IMR-90 (cell line): ENCODE measurements around the gene TTLL4. TPM values are rescaled to one million over a fixed set of nuclear protein-coding genes. Genes with fewer than 3 reads are reported as not detected.

Experiments
- ATAC-seq: fragments of 200-7000 bp; cut with Tn5 transposase; 2 replicates; pipeline ENCODE4 v1.9.1; 2020; ENCODE audit warnings: low read depth, mild to moderate bottlenecking, moderate library complexity
- BruUV-seq: library from RNA; stranded (reverse); fragments of 400-500 nt; replicated peaks from 2 replicates; lab custom pipeline; 2021; lab: Mats Ljungman, UMichigan
- CTCF ChIA-PET: fragments of 300-600 bp; formaldehyde crosslinking; extraction: SDS; loops from one replicate; lab custom pipeline; 2021; ENCODE audit warnings: antibody characterized with exemption; lab: Yijun Ruan, JAX
- POLR2A ChIA-PET: fragments of 300-600 bp; sonication (Branson Sonifier 250); formaldehyde crosslinking; loops from one replicate; lab custom pipeline; 2022; ENCODE audit warnings: antibody characterized with exemption; ENCODE audit not compliant: unreplicated experiment; lab: Charles Lee
- DNase-seq: peaks from one replicate; pipeline ENCODE4 v3.0.0; 2013
- H2AFZ ChIP-seq: replicated peaks from 2 replicates; pipeline ENCODE3; 2013; ENCODE audit warnings: low read length, mild to moderate bottlenecking; ENCODE audit not compliant: poor library complexity
- H2AK5ac ChIP-seq: 2 replicates; pipeline ENCODE4 v1.6.1; 2013; ENCODE audit warnings: low read depth, low read length, inconsistent platforms
- H2AK9ac ChIP-seq: replicated peaks from 2 replicates; pipeline ENCODE3; 2013; ENCODE audit warnings: mild to moderate bottlenecking, low read depth, low read length, moderate library complexity; ENCODE audit not compliant: poor library complexity
- H2BK120ac ChIP-seq: 2 replicates; pipeline ENCODE4 v1.6.1; 2013; ENCODE audit warnings: low read depth, low read length, inconsistent platforms
- H2BK15ac ChIP-seq: 3 replicates; pipeline ENCODE4 v1.6.1; 2013; ENCODE audit warnings: low read depth, low read length, inconsistent platforms
- H2BK20ac ChIP-seq: 2 replicates; pipeline ENCODE4 v1.6.1; 2013; ENCODE audit warnings: low read depth, mild to moderate bottlenecking, inconsistent platforms, low read length, moderate library complexity
- H2BK5ac ChIP-seq: 2 replicates; pipeline ENCODE4 v1.6.1; 2013; ENCODE audit warnings: mild to moderate bottlenecking, low read depth, low read length, inconsistent platforms; ENCODE audit not compliant: poor library complexity, severe bottlenecking
- H3K14ac ChIP-seq: replicated peaks from 2 replicates; pipeline ENCODE4 v1.6.1; 2013; ENCODE audit warnings: low read depth, low read length, inconsistent platforms
- H3K18ac ChIP-seq: 2 replicates; pipeline ENCODE4 v1.6.1; 2013; ENCODE audit warnings: low read depth, low read length, control low read depth
- H3K23ac ChIP-seq: 2 replicates; pipeline ENCODE4 v1.6.1; 2013; ENCODE audit warnings: low read depth, low read length, inconsistent platforms
- H3K27ac ChIP-seq: 2 replicates; pipeline ENCODE4 v1.5.1; 2013; ENCODE audit warnings: mild to moderate bottlenecking, control low read depth, low read length; ENCODE audit not compliant: insufficient read depth
- H3K27me3 ChIP-seq: 2 replicates; pipeline ENCODE4 v1.6.1; 2013; ENCODE audit warnings: low read length; ENCODE audit not compliant: control insufficient read depth, insufficient read depth
- H3K36me3 ChIP-seq: 2 replicates; pipeline ENCODE4 v1.6.1; 2013; ENCODE audit warnings: low read length, mixed read lengths; ENCODE audit not compliant: control insufficient read depth, insufficient read depth
- H3K4ac ChIP-seq: 2 replicates; pipeline ENCODE4 v1.6.1; 2013; ENCODE audit warnings: low read depth, low read length, inconsistent platforms
- H3K4me1 ChIP-seq: 2 replicates; pipeline ENCODE4 v1.6.1; 2013; ENCODE audit warnings: low read length, mixed read lengths; ENCODE audit not compliant: control insufficient read depth, insufficient read depth
- H3K4me2 ChIP-seq: 2 replicates; pipeline ENCODE4 v1.6.1; 2013; ENCODE audit warnings: low read depth, mild to moderate bottlenecking, control low read depth, low read length, moderate library complexity
- H3K4me3 ChIP-seq: 2 replicates; pipeline ENCODE4 v1.5.1; 2013; ENCODE audit warnings: low read depth, mild to moderate bottlenecking, control low read depth, low read length, moderate library complexity; ENCODE audit not compliant: insufficient read depth
- H3K56ac ChIP-seq: 2 replicates; pipeline ENCODE4 v1.6.1; 2013; ENCODE audit warnings: low read length, inconsistent platforms; ENCODE audit not compliant: insufficient read depth; ENCODE audit errors: extremely low read depth
- H3K79me1 ChIP-seq, 2 experiments: 2 replicates each; pipeline ENCODE4 v1.6.1; 2013; ENCODE audit warnings: low read length in 2 of 2, inconsistent platforms in 1 of 2, low read depth in 1 of 2
- H3K9ac ChIP-seq: 2 replicates; pipeline ENCODE4 v1.6.1; 2013; ENCODE audit warnings: low read depth, low read length, control low read depth
- H3K9me1 ChIP-seq: 2 replicates; pipeline ENCODE4 v1.6.1; 2013; ENCODE audit warnings: low read length, inconsistent platforms; ENCODE audit not compliant: insufficient read depth
- H3K9me3 ChIP-seq: 2 replicates; pipeline ENCODE4 v1.6.1; 2013; ENCODE audit warnings: low read length; ENCODE audit not compliant: control insufficient read depth, insufficient read depth
- H4K20me1 ChIP-seq: 2 replicates; pipeline ENCODE4 v1.6.1; 2013; ENCODE audit warnings: low read length, inconsistent platforms; ENCODE audit not compliant: insufficient read depth
- H4K5ac ChIP-seq: 2 replicates; pipeline ENCODE4 v1.6.1; 2013; ENCODE audit warnings: mild to moderate bottlenecking, low read depth, low read length, control low read depth
- H4K8ac ChIP-seq, 2 experiments: 2 replicates each; pipeline ENCODE4 v1.6.1; 2013; ENCODE audit warnings: low read depth in 2 of 2, low read length in 2 of 2, control low read depth in 1 of 2, inconsistent platforms in 1 of 2
- H4K91ac ChIP-seq: 2 replicates; pipeline ENCODE4 v1.6.1; 2013; ENCODE audit warnings: low read depth, low read length, inconsistent platforms; ENCODE audit not compliant: insufficient read depth
- BHLHE40 ChIP-seq: fragments of 150-350 bp; IDR thresholded peaks from 2 replicates; pipeline ENCODE4 v1.6.1; 2016; ENCODE audit warnings: mild to moderate bottlenecking, low read depth, low read length
- CEBPB ChIP-seq: IDR thresholded peaks from 2 replicates; pipeline ENCODE4 v1.6.1; 2012; ENCODE audit warnings: low read depth, low read length, improper control_type of control experiment
- CHD1 ChIP-seq: IDR thresholded peaks from 2 replicates; pipeline ENCODE4 v1.6.1; 2012; ENCODE audit warnings: low read depth, low read length, improper control_type of control experiment
- CTCF ChIP-seq: conservative IDR thresholded peaks from 2 replicates; pipeline ENCODE4 v1.5.1; 2012; ENCODE audit warnings: mild to moderate bottlenecking, low read depth, low read length, improper control_type of control experiment
- ELK1 ChIP-seq: fragments of 150-350 bp; IDR thresholded peaks from 2 replicates; pipeline ENCODE4 v1.6.1; 2016; ENCODE audit warnings: low read depth, mild to moderate bottlenecking, low read length, moderate library complexity, borderline replicate concordance
- FOS ChIP-seq: fragments of 150-350 bp; IDR thresholded peaks from 2 replicates; pipeline ENCODE4 v1.6.1; 2016; ENCODE audit warnings: low read depth, low read length
- MAFK ChIP-seq: IDR thresholded peaks from 2 replicates; pipeline ENCODE4 v1.6.1; 2012; ENCODE audit warnings: low read depth, low read length, improper control_type of control experiment
- MAZ ChIP-seq: IDR thresholded peaks from 2 replicates; pipeline ENCODE4 v1.6.1; 2012; ENCODE audit warnings: low read depth, mild to moderate bottlenecking, low read length, improper control_type of control experiment, moderate library complexity, borderline replicate concordance
- MXI1 ChIP-seq: IDR thresholded peaks from 2 replicates; pipeline ENCODE4 v1.6.1; 2012; ENCODE audit warnings: low read depth, mild to moderate bottlenecking, low read length, moderate library complexity, borderline replicate concordance
- NFE2L2 ChIP-seq: fragments of 150-350 bp; IDR thresholded peaks from 2 replicates; pipeline ENCODE4 v1.6.1; 2016; ENCODE audit warnings: low read depth, mild to moderate bottlenecking, low read length
- POLR2A ChIP-seq: IDR thresholded peaks from 2 replicates; pipeline ENCODE4 v1.6.1; 2012; ENCODE audit warnings: mild to moderate bottlenecking, low read depth, low read length
- RAD21 ChIP-seq: IDR thresholded peaks from 2 replicates; pipeline ENCODE4 v1.6.1; 2012; ENCODE audit warnings: low read length, improper control_type of control experiment
- RCOR1 ChIP-seq: IDR thresholded peaks from 2 replicates; pipeline ENCODE4 v1.6.1; 2012; ENCODE audit warnings: mild to moderate bottlenecking, low read length, improper control_type of control experiment; ENCODE audit not compliant: insufficient replicate concordance
- RFX5 ChIP-seq: IDR thresholded peaks from 2 replicates; pipeline ENCODE4 v1.8.0; 2012; ENCODE audit warnings: low read depth, mild to moderate bottlenecking, low read length, moderate library complexity
- SMC3 ChIP-seq: fragments of 150-350 bp; IDR thresholded peaks from 2 replicates; pipeline ENCODE4 v1.6.1; 2016; ENCODE audit warnings: low read depth, mild to moderate bottlenecking, antibody characterized with exemption, low read length, moderate library complexity
- USF2 ChIP-seq: fragments of 150-350 bp; IDR thresholded peaks from 2 replicates; pipeline ENCODE4 v1.6.1; 2017; ENCODE audit warnings: mild to moderate bottlenecking, antibody characterized with exemption, low read length, low read depth
- whole genome bisulfite sequencing, 2 experiments: methylation state at CpG; one replicate each; pipeline versions ENCODE4 v1.1.5 to v1.1.7; 2013; ENCODE audit warnings: missing lambda C conversion rate in 2 of 2; ENCODE audit not compliant: insufficient read length in 1 of 2; ENCODE audit errors: extremely low coverage in 2 of 2; 5-methylcytosine and 5-hydroxymethylcytosine counted together
- dilution Hi-C: fragments of 300-500 bp; cut with HindIII; formaldehyde crosslinking; loops from one replicate; pipeline ENCODE4 v1.14.3; 2018; ENCODE audit warnings: low sequenced_read_pairs; ENCODE audit not compliant: unreplicated experiment
- in situ Hi-C: fragments of 300-500 bp; cut with MboI; formaldehyde crosslinking; loops from 3 replicates; pipeline ENCODE4 v1.14.3; 2019; ENCODE audit warnings: low sequenced_read_pairs, inconsistent platforms, mixed read lengths
- intact Hi-C: fragments of 100-400 bp; cut with micrococcal nuclease; formaldehyde crosslinking; loops from 2 replicates; pipeline ENCODE4 v1.10.0; 2022
- polyA plus RNA-seq, 3 experiments: library from polyadenylated mRNA; depleted of rRNA; stranded (reverse); fragments of >200 nt; gene quantifications; 2 replicates each; pipeline ENCODE4 v1.2.3, GENCODE V29; 2012; ENCODE audit warnings: low replicate concordance in 1 of 3
- total RNA-seq: library from RNA; depleted of rRNA; stranded (reverse); fragments of >200 nt; gene quantifications from 2 replicates; pipeline ENCODE4 v1.2.3, GENCODE V29; 2012

Gene TTLL4
- total and polyA plus RNA-seq, 2 of the 4 experiments (the other 2 are of a cell fraction): 9.0 to 22.9 TPM

GRCh38 chr2:218709908-218710307, 727 bp upstream of the TTLL4 start:
- H3K18ac ChIP-seq: no peak overlapping the region
- peak overlapping the region; percentile 88 for H2AFZ ChIP-seq
- H3K27me3 ChIP-seq: no peaks in the 10 kb centered on the region
- H4K5ac ChIP-seq: no peak overlapping the region; the same call in 1 of the 2 replicates
- in situ Hi-C loops: no loop called here
- H3K36me3 ChIP-seq: no peaks in the 10 kb centered on the region
- no peak overlapping the region for H2AK5ac ChIP-seq
- DNase-seq (no peak), ATAC-seq (no peak)
- H3K27ac ChIP-seq: no peak overlapping the region
- peaks cover 3% of the 10 kb centered on the region for H3K4me1 ChIP-seq
- H2BK15ac ChIP-seq: no peak overlapping the region
- H3K56ac ChIP-seq: no peak overlapping the region
- no peak overlapping the region for H3K4me3 ChIP-seq
- H3K4ac ChIP-seq: no peak overlapping the region
- TF ChIP-seq BHLHE40 (no peak), FOS (no peak), CHD1 (no peak), NFE2L2 (no peak), CTCF (no peak), MAZ (no peak), ELK1 (no peak), MXI1 (no peak), RFX5 (no peak), RCOR1 (no peak), RAD21 (no peak), MAFK (no peak), CEBPB (no peak), POLR2A (no peak), SMC3 (no peak), USF2 (no peak)
- H3K14ac ChIP-seq: no peak overlapping the region
- ChIA-PET POLR2A (no interaction called here), CTCF (interaction anchor here (0.5 to 2.0 kb wide), 13 partner anchors 13 to 167 kb away, joined by 3 to 9 read pairs (median 4); partner anchors contain the start of genes RNF25 and STK36)
- BruUV-seq: no TSS peak
- intact Hi-C loops: loop anchor here (1.0 to 2.0 kb wide), 2 partner anchors 21 to 137 kb away; no protein-coding TSS in a partner anchor
- dilution Hi-C loops: no loop called here
- no peak overlapping the region for H3K9ac ChIP-seq
- 0 out of 2 replicates have a peak, but pooled peaks cover 4% of the 10 kb centered on the region for H3K9me1 ChIP-seq
- no peaks in the 10 kb centered on the region for H3K9me3 ChIP-seq
- no peak overlapping the region for H3K23ac ChIP-seq
- WGBS, 2 experiments: no CpG with 5 or more reads among the region's 8 CpGs
- no peak overlapping the region for H3K4me2 ChIP-seq
- H4K8ac ChIP-seq: peak overlapping the region; percentile 88 to 97; a peak in 2 of 4 replicates
- H3K79me1 ChIP-seq: peaks cover 11 to 20% of the 10 kb centered on the region in 2 experiments; a peak in 3 of 4 replicates
- H4K20me1 ChIP-seq: no peaks in the 10 kb centered on the region
- no peak overlapping the region for H2BK5ac ChIP-seq
- peak overlapping the region; percentile 57 for H2AK9ac ChIP-seq
- no peak overlapping the region for H2BK20ac ChIP-seq
- no peak overlapping the region for H4K91ac ChIP-seq
- H2BK120ac ChIP-seq: no peak overlapping the region
